ENCODE results near the gene ATXN7L1. TPM values are rescaled to one million over a fixed set of nuclear protein-coding genes. Genes with fewer than 3 reads are reported as not detected.
A peak's percentile ranks its signal among the peaks of the same experiment; 100 is the strongest.

The ATXN7L1 gene
- polyA plus RNA-seq, 6 donors from 2014 or later, result 9.8 to 18.2 (median 10.8) TPM

GRCh38 chr7:105764506-105764905 is 111.9 kb downstream of the ATXN7L1 start:
- Mint-ChIP-seq H3K27ac (no peak overlapping the region), H3K36me3 (no peaks in the 10 kb centered on the region), H3K27me3 (peaks cover 0 to 17% (median 7%) of the 10 kb centered on the region in 3 donors), H3K4me1 (no peaks in the 10 kb centered on the region), H3K9me3 (no peaks in the 10 kb centered on the region), H3K4me3 (no peak overlapping the region)
- ATAC-seq (ENCODE audit: low read depth in 2 of 2) (no peak), DNase-seq (no peak)

- no peaks in the 10 kb centered on the region for H3K36me3 Mint-ChIP-seq
- H3K4me3 Mint-ChIP-seq, result no peak overlapping the region
- no peaks in the 10 kb centered on the region for H3K4me1 Mint-ChIP-seq
- H3K27ac Mint-ChIP-seq, result peak overlapping the region in 1 of 6 donors; percentile 29
- no peaks in the 10 kb centered on the region for H3K27me3 Mint-ChIP-seq
- H3K9me3 Mint-ChIP-seq, result no peaks in the 10 kb centered on the region
- DNase-seq (no peak), ATAC-seq (ENCODE audit: low read depth in 2 of 2) (no peak)
These were observed 115.6 kb downstream of the ATXN7L1 start for GRCh38 chr7:105760551-105761447.

GRCh38 chr7:105759670-105760550 is 116.5 kb downstream of the ATXN7L1 start:
- Mint-ChIP-seq H3K27me3 (peaks cover 0 to 3% (median 0%) of the 10 kb centered on the region in 3 donors), H3K4me1 (no peaks in the 10 kb centered on the region), H3K4me3 (no peak overlapping the region), H3K36me3 (no peaks in the 10 kb centered on the region), H3K9me3 (no peaks in the 10 kb centered on the region), H3K27ac (peak overlapping the region in 2 of 6 donors; percentile 8 to 57)
- peak; percentile 3 for DNase-seq
- ATAC-seq (ENCODE audit: low read depth in 2 of 2), result no peak

- Mint-ChIP-seq H3K27ac (no peak overlapping the region), H3K4me1 (no peaks in the 10 kb centered on the region), H3K36me3 (no peaks in the 10 kb centered on the region), H3K4me3 (no peak overlapping the region), H3K27me3 (peaks cover 0 to 10% (median 0%) of the 10 kb centered on the region in 3 donors), H3K9me3 (no peaks in the 10 kb centered on the region)
- ATAC-seq (ENCODE audit: low read depth in 2 of 2) (no peak), DNase-seq (no peak)
These were observed 120.0 kb downstream of the ATXN7L1 start for GRCh38 chr7:105756367-105756766.

GRCh38 chr7:105752671-105753275 is 123.6 kb downstream of the ATXN7L1 start:
- peaks cover 0 to 10% (median 0%) of the 10 kb centered on the region in 3 donors for H3K27me3 Mint-ChIP-seq
- H3K4me3 Mint-ChIP-seq, result no peak overlapping the region
- ATAC-seq (ENCODE audit: low read depth in 2 of 2) (no peak), DNase-seq (no peak)
- H3K36me3 Mint-ChIP-seq, result no peaks in the 10 kb centered on the region
- no peaks in the 10 kb centered on the region for H3K4me1 Mint-ChIP-seq
- H3K9me3 Mint-ChIP-seq, result no peaks in the 10 kb centered on the region
- no peak overlapping the region for H3K27ac Mint-ChIP-seq

GRCh38 chr7:105751054-105751453 is 125.3 kb downstream of the ATXN7L1 start:
- Mint-ChIP-seq H3K36me3 (no peaks in the 10 kb centered on the region), H3K4me3 (no peak overlapping the region), H3K4me1 (no peaks in the 10 kb centered on the region), H3K27me3 (peaks cover 0 to 15% (median 0%) of the 10 kb centered on the region in 3 donors), H3K27ac (no peak overlapping the region), H3K9me3 (no peaks in the 10 kb centered on the region)
- ATAC-seq (ENCODE audit: low read depth in 2 of 2) (no peak), DNase-seq (no peak)

GRCh38 chr7:105748701-105749100 is 127.7 kb downstream of the ATXN7L1 start:
- Mint-ChIP-seq H3K27ac (peak overlapping the region in 2 of 6 donors; percentile 65 to 74), H3K9me3 (no peaks in the 10 kb centered on the region), H3K4me1 (peaks cover 2 to 3% (median 2%) of the 10 kb centered on the region in 3 donors), H3K36me3 (no peaks in the 10 kb centered on the region), H3K4me3 (no peak overlapping the region), H3K27me3 (peaks cover 0 to 9% (median 0%) of the 10 kb centered on the region in 3 donors)
- ATAC-seq (ENCODE audit: low read depth in 2 of 2) (no peak), DNase-seq (no peak)

- H3K9me3 Mint-ChIP-seq, result no peaks in the 10 kb centered on the region
- ATAC-seq (ENCODE audit: low read depth in 2 of 2) (no peak), DNase-seq (no peak)
- H3K36me3 Mint-ChIP-seq, result no peaks in the 10 kb centered on the region
- peaks cover 0 to 9% (median 0%) of the 10 kb centered on the region in 3 donors for H3K27me3 Mint-ChIP-seq
- H3K4me3 Mint-ChIP-seq, result no peak overlapping the region
- H3K27ac Mint-ChIP-seq, result peak overlapping the region in 2 of 6 donors; percentile 26 to 63
- H3K4me1 Mint-ChIP-seq, result peaks cover 13 to 16% (median 15%) of the 10 kb centered on the region in 3 donors
These were observed 130.6 kb downstream of the ATXN7L1 start for GRCh38 chr7:105745681-105746330.

- Mint-ChIP-seq H3K9me3 (no peaks in the 10 kb centered on the region), H3K36me3 (peaks cover 0 to 5% of the 10 kb centered on the region in 2 donors), H3K4me1 (peaks cover 13 to 16% (median 15%) of the 10 kb centered on the region in 3 donors), H3K4me3 (no peak overlapping the region), H3K27ac (peak overlapping the region in 2 of 6 donors; percentile 2 to 9), H3K27me3 (peaks cover 0 to 9% (median 0%) of the 10 kb centered on the region in 3 donors)
- DNase-seq (no peak), ATAC-seq (ENCODE audit: low read depth in 2 of 2) (no peak)
These were observed 132.1 kb downstream of the ATXN7L1 start for GRCh38 chr7:105744258-105744657.

GRCh38 chr7:105743351-105744090 is 132.9 kb downstream of the ATXN7L1 start:
- Mint-ChIP-seq H3K4me3 (no peak overlapping the region), H3K27me3 (peaks cover 0 to 9% (median 0%) of the 10 kb centered on the region in 3 donors)
- DNase-seq, result peak; percentile 13

GRCh38 chr7:105742787-105743186 is 133.6 kb downstream of the ATXN7L1 start:
- Mint-ChIP-seq H3K27me3 (peaks cover 0 to 14% (median 0%) of the 10 kb centered on the region in 3 donors), H3K4me1 (peaks cover 13 to 16% (median 15%) of the 10 kb centered on the region in 3 donors), H3K4me3 (peak overlapping the region in 1 of 8 donors; percentile 22), H3K27ac (peak overlapping the region in 2 of 6 donors; percentile 4 to 39), H3K9me3 (no peaks in the 10 kb centered on the region), H3K36me3 (peaks cover 0 to 5% of the 10 kb centered on the region in 2 donors)
- ATAC-seq (ENCODE audit: low read depth in 2 of 2) (no peak), DNase-seq (no peak)

More at GRCh38 chr7:105743351-105744090, 132.9 kb downstream of the ATXN7L1 start:
- H3K27ac Mint-ChIP-seq, result no peak overlapping the region
- no peaks in the 10 kb centered on the region for H3K9me3 Mint-ChIP-seq
- peaks cover 0 to 5% of the 10 kb centered on the region in 2 donors for H3K36me3 Mint-ChIP-seq
- H3K4me1 Mint-ChIP-seq, result peaks cover 13 to 16% (median 15%) of the 10 kb centered on the region in 3 donors
- peak; percentile 51 to 68 for ATAC-seq (ENCODE audit: low read depth in 2 of 2)

GRCh38 chr7:105741982-105742381 is 134.4 kb downstream of the ATXN7L1 start:
- Mint-ChIP-seq H3K4me1 (peaks cover 13 to 16% (median 15%) of the 10 kb centered on the region in 3 donors), H3K27me3 (peaks cover 0 to 14% (median 0%) of the 10 kb centered on the region in 3 donors), H3K4me3 (no peak overlapping the region), H3K27ac (no peak overlapping the region), H3K36me3 (peaks cover 0 to 5% of the 10 kb centered on the region in 2 donors), H3K9me3 (no peaks in the 10 kb centered on the region)
- DNase-seq, result no peak
- no peak for ATAC-seq (ENCODE audit: low read depth in 2 of 2)

All from naive B cell (primary cell).